WERI-Rb-1 (cell line): ENCODE results near the gene PROX2.

ENCODE experiments used
- DNase-seq: peaks from one replicate; pipeline ENCODE4 v3.0.0-alpha.2; 2020
- H3K27ac ChIP-seq: fragments of 250-450 bp; sonication (Bioruptor Pico); 2 replicates; pipeline ENCODE4 v1.5.1; 2020; ENCODE audit warnings: mild to moderate bottlenecking, moderate library complexity
- H3K27me3 ChIP-seq: fragments of 250-450 bp; sonication (Bioruptor Pico); 2 replicates; pipeline ENCODE4 v1.5.1; 2021; ENCODE audit warnings: mild to moderate bottlenecking, low read depth, moderate library complexity; ENCODE audit not compliant: insufficient read depth, severe bottlenecking
- H3K36me3 ChIP-seq: fragments of 250-450 bp; sonication (Bioruptor Pico); 2 replicates; pipeline ENCODE4 v1.5.1; 2020; ENCODE audit warnings: mild to moderate bottlenecking, moderate library complexity
- H3K4me3 ChIP-seq: 2 replicates; pipeline ENCODE4 v1.5.1; 2011; ENCODE audit warnings: low read depth, mild to moderate bottlenecking, control low read depth, low read length
- H3K9me3 ChIP-seq: fragments of 250-450 bp; sonication (Bioruptor Pico); 2 replicates; pipeline ENCODE4 v1.5.1; 2021; ENCODE audit warnings: mild to moderate bottlenecking, moderate library complexity; ENCODE audit not compliant: severe bottlenecking
- CTCF ChIP-seq: IDR thresholded peaks from 2 replicates; pipeline ENCODE4 v1.5.1; 2011; ENCODE audit warnings: low read depth, mild to moderate bottlenecking, control low read depth, inconsistent platforms, low read length

Gene PROX2

DNA sequence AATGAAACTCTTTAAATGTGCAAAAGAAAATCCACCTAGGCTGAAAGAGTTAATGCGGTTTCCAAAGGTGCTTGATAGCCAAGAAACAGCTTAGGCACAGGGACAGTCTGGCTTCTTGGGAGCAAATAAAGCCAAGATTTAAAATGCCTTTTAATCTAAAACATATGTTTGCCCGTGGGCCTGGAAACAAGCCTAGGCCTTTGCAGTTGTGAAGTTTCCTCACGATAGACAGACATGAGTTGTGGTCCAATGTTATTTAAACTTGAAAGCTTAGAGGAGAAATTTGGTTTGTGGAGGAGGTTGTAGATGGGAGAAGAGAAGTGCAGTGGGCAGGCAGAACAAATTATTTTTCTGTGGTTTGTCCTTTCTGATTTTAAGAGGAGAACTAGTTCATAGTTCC lies 29.8 kb downstream of the PROX2 start:
- Histone ChIP-seq H3K36me3 (no peaks in the 10 kb centered on the region; the same call in 1 of the 2 replicates), H3K27ac (no peak overlapping the region), H3K9me3 (no peaks in the 10 kb centered on the region), H3K27me3 (no peaks in the 10 kb centered on the region), H3K4me3 (no peak overlapping the region)
- no peak for TF ChIP-seq CTCF
- peak; percentile 24 for DNase-seq

DNA sequence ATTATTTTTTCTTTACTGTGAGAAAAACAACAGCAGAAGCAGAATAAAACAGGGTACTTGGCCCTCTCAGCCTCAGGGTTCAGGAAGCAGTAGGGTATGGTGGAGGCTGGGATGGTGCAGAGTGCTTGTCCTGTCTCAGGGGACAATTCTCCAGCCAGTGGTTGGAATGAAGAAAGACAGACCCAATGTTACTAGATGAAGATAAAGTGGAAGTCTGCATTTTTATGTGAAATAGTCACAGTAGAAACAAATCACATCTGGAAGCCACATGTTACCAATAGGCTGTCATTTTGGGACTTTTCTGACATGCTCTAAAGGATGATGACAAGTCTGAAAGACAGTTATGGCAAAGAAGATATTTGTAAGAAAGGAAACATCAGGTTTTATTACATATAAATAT lies 32.3 kb downstream of the PROX2 start:
- Histone ChIP-seq H3K27ac (no peak overlapping the region), H3K4me3 (no peak overlapping the region), H3K9me3 (no peaks in the 10 kb centered on the region), H3K36me3 (peaks cover 6% of the 10 kb centered on the region), H3K27me3 (no peaks in the 10 kb centered on the region)
- no peak for TF ChIP-seq CTCF
- no peak for DNase-seq

- H3K27me3 ChIP-seq: no peaks in the 10 kb centered on the region
- H3K9me3 ChIP-seq: no peaks in the 10 kb centered on the region
- H3K27ac ChIP-seq: no peak overlapping the region
- H3K36me3 ChIP-seq: peaks cover 6% of the 10 kb centered on the region
- no peak overlapping the region for H3K4me3 ChIP-seq
- no peak for TF ChIP-seq CTCF
- DNase-seq: no peak
Measured at GRCh38 chr14:74841230-74842207, 34.4 kb downstream of the PROX2 start.

GRCh38 chr14:74840603-74841030 lies 35.3 kb downstream of the PROX2 start:
- DNase-seq: no peak
- H3K27ac ChIP-seq: no peak overlapping the region
- no peaks in the 10 kb centered on the region for H3K9me3 ChIP-seq
- TF ChIP-seq CTCF: no peak
- H3K36me3 ChIP-seq: peaks cover 9% of the 10 kb centered on the region
- no peaks in the 10 kb centered on the region for H3K27me3 ChIP-seq
- no peak overlapping the region for H3K4me3 ChIP-seq

DNA sequence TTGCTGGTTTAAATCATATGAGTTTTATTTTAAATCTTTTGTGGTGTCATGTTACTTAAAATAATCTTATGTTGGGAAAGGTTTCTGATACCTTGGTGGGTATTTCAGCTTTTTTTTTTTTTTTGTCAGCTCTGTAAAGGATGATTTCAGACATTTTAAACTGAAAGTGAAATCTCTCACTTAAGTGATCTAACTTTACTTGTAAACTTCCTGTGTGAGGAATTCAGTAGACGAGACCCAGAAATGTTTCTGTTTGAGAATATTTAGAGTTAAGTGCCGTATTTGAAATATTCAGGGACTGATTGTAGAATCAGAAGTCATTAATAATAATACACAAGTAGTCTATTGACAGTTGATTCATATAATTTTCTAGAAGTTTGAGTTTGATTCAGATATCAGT lies 37.8 kb downstream of the PROX2 start:
- Histone ChIP-seq H3K36me3 (peaks cover 9% of the 10 kb centered on the region), H3K4me3 (no peak overlapping the region), H3K27ac (no peak overlapping the region), H3K9me3 (no peaks in the 10 kb centered on the region), H3K27me3 (no peaks in the 10 kb centered on the region)
- TF ChIP-seq CTCF: no peak
- DNase-seq: no peak
